ENCODE results near the gene INTS11.

INTS11 gene

DNA sequence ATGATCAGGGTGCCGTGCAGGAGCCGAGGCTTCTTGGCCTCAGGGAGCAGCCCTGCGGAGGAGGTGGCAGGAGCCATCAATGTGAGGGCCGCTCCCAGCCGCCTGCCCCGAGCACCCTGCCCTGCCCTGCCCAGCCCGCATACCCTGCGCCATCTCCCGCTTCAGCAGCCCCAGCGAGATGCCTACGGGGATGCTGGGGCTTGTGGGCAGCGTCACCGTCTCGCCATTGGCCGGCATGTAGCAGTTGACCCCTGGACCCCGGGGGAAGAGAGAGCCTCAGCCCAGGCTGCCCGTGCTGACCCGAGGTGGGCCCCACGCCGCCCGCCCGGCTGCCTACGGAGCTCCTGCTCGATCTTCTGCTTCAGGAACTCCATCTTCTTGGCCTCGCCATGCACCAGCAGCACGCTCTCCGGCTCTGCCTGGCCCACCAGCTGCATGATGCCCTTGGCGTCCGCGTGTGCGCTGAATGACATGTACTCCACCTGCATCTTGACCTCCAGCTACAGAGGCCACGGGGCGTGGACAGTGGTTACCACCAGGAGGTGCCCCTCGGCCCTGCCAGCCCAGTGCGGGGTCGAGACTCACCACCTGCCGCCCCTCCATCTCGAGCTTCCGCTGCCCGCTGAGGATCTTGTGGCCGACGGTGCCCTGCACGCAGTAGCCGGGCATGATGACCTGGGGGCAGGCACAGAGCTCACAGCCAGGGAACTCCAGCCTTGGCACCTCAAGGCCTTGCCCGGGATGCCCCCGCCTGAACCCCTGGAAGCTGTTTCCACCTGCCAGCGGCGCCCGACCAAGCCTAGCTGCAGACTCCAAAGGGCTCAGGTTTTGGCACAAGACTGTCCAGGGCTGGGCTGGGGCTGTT is 11.8 kb downstream of the INTS11 start:
- no peak for DNase-seq

DNA sequence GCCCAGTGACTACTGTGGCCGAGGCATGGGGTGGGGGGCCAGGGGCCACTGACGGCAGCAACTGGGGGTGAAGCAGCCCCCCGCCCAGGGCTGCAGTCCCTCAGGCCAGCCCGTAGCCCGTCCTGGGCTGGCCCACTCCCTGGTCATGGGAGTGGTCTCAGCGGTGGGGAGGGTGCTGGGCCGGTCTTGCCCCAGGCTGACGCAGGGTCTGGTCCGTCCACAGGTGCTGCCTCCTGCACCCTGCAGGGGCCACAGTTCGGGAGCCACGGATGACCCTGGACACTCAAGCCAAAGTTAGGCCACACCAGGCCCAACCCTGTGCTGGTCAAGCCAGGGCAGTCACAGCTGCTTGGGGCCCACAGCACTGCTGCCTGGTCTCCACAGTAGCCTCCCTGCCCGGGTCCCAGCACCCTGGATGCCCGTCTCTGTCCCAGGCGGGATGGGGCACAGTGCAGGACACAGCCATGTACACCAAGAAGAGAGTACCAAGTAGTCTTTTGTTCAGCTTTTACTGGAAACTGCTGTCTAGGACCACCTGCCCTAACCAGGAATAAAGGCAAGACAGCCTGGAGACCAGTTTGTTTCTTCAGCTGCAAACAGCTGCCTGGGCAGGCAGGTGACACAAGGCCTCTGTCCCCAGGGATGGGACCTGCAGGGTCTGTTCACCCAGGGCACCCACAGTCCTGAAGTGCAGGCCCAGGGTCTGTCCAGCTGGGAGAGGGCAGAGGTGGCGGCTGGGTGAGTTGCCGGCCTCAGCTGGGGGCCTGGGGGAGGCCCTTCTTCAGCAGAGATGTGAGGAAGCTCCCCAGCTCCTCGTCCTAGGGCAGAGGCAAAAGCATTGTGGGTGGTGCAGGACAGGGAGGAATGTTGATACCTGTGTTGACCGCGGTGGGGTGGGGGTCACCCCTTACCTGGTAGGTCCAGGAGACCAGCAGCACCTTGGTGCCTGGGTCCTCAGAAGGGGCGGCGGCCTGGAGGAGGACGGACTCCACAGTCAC is 13.1 kb downstream of the INTS11 start:
- no peak for DNase-seq

DNA sequence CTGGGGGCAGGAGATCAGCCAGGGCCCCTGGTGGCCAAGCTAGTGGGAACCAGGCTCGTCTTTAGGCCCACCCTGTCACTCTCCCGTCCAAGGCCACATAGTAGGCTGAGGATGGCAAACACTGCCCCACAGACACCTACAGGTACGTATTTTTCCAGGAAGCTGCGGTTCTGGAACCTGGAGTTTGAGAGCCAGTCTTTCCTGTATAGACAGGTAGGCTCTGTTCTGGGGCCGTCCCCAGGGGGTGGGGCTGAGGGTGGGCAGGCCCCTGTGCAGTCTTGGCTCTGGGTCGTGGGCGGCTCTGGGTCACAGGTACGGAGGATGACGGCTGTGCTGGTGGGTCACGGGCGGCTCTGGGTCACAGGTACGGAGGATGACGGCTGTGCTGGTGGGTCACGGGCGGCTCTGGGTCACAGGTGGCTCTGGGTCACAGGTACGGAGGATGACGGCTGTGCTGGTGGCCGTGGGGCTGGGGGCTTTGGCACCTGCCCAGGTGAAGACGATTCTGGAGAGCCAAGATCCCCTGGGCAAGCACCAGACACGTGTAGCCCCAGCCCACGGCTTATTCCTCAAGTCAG is 13.9 kb downstream of the INTS11 start:
- no peak for DNase-seq

DNA sequence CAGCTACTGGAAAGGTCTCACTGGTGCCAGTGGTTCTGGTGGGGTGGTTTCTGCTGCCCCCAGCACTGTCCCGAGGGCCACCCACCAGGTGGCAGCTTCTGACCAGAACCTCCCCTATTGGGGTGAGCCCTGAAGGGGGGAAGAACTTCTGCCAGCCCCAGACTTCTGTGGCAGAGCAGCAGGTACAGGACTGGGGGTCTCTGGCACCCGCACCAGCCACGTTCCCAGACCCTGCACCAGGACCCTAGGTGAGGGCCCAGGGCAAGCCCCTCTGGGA is 14.4 kb downstream of the INTS11 start:
- no peak for DNase-seq

DNA sequence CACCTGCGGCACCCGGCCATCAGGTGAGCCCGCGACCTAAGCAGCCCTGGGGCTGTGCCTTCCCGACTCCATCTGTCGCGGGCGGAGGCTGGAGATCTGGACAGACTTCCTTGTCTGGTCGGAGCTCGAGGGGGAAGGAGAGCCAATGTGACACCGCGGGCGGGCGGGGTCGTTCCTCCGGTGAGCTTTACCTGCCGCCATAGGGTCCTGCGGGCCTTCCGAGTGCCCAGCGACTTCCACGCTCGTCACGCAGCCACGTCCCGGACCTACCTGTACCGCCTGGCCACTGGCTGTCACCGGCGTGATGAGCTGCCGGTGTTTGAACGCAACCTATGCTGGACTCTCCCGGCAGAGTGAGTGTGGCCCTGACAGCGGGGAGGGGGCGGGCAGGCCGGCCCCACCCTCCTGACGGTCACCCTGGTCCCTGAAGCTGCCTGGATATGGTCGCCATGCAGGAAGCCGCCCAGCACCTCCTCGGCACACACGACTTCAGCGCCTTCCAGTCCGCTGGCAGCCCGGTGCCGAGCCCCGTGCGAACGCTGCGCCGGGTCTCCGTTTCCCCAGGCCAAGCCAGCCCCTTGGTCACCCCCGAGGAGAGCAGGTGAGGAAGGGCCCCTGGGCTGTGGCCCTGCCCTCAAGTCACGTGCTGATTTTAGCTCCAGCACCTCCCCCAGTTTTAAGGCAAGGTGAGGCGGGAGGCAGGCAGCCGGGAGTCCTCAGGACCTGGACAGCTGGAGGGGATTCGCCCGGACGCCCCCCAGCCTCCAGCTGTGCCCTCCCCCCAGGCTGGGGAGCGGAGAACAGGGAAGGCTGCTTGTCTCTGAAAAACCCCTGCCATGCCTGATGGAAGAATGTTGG is 15.0 kb downstream of the INTS11 start:
- DNase-seq = no peak

DNA sequence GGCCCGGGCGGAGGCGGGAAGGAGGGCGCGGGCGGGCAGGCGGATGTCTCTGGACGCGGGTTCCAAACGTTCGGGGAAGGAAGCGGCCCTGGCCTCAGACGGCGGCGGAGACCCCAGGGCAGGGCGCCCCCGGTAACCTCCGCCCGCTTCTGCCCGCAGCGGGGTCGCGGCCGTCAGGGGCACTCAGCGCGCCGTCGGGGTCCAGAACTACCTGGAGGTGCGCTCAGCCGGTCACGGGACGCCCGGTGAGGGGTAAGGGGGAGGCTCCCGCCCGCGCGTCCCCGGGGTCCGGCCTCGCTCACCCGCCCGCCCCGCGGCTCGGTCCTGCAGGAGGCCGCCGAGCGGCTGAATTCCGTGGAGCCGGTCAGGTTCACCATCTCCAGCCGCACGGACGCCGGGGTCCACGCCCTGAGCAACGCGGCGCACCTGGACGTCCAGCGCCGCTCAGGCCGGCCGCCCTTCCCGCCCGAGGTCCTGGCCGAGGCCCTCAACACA is 15.7 kb downstream of the INTS11 start:
- no peak for DNase-seq

DNA sequence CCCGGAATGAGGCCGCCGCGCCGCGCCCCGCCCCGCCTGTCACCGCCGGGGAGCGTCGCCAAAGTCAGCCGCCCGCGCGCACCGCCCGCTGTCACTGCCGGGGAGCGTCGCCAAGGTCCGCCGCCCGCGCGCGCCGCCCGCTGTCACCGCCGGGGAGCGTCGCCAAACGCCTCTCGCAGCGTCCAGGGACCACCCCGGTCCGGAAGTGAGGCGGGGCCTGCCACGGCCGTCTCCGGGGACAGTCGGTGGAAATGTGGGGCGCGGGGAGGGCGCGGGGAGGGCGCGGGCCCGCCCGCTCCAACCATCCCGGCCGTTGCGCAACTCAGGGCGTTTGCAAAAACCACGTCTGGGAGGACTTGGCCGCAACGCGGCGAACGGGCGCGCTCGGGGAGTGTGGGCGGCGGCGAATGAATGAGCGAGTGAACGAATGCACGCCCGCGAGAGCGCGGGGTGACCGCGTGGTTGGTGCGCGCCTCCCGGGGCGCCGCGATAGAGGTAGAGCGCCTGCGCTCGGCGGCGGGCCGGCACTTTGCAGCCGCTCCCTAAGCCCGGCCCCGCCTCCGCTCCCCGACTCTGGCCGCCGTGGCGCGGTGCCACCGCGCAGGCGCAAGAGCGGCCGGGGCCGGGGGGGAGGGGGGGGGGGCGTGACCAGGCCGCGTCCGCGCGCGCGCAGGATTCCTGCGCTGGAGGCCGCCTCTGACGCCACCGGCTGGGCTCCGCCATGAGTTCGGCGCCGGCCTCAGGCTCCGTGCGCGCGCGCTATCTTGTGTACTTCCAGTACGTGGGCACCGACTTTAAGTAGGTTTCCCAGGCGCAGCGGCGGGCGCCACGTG is 16.3 kb downstream of the INTS11 start, which contains the start of the genes ACAP3 and PUSL1:
TSS of gene ACAP3 (minus strand) at position 8 of the 833 bp plus-strand sequence. CDS start 115 bp downstream, outside the sequence.
TSS of gene PUSL1 (plus strand) at position 675 of the 833 bp plus-strand sequence. CDS start at position 722, 47 bp downstream.
- DNase-seq = peak; percentile 79

DNA sequence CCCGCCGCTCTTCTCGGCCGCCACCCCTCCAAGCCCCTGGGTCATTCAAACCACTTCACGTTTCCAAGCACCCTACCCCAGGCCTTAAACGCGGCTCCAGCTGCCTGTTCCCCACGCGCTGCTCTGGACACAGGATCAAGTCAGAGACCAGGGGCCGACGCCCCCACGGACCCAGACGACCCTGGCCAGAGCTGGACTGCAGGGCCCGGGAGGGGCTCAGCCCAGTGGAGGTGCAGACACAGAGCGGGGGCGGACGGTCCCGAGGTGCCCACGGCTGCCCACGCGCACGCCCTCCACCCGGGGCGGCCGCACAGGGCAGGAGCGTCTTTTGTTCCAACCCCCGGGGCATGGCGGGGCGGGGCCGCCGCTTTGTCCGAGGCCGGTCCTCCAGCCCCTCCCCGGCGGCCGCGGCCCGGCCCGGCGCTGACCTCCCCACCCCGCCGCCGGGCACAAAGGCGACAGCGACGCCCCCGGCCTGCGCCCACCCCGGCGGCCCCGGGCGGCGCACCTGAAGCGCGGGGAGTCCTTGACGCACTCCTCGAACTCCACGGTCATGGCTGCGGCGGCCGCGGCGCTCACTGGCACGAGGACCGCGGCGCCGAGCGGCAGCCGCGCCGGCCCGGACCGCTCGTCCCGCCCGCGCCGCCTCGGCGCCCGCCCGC is 17.1 kb downstream of the INTS11 start:
- DNase-seq = no peak

DNA sequence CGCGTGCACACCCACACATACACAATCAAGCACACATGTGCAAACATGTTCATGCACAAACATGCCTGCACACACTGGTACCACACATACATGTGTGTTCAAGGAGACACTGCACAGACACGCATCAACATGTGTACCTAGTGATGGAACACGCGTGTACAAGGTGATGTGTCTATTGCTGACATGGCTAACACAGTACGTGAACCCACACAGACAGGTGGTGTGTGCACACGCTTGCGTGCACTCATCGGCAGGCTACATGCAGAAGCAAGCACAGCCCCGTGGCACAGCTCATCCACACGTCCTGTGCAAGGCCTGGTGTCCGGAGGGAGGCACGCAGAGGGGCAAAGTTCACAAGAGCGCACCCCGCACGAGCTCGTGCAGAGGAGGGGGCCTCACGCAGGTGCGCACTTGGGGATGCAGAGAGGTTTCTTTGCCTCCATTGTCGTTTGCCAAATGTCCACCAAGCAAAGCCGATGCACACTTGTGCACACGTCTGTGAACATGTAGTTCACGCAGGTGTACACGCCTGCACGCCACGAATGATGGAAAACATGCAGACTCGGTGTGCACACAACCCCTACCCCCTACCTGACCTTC is 17.7 kb downstream of the INTS11 start:
- no peak for DNase-seq

DNA sequence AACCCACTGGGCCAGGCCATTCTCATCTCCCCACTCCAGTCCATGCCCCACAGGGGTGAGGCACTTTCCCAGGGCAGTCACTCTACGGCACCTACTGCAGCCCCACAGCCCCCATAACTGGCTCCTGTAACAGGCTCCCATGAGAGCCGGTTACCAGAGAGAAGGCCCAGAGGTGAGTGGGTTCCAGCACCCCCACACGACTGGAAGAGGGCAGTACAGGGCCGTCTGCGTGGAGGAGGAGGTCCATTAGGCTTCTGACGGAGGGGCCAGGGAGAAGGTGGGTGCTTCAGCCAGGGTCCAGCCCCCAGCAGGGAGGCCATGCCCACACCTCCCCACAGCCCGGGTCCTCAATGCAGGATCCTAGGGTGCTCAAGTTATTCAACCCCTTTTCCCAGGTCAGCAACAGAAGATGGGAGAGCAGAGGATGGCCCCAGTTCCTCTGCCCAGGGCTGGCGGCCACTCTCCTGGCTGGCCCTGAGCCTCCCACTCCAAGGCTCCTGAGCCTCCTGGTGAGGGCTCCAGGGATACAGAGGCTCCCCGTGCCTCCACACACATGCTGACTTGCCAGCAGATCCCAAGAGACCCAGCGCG is 18.3 kb downstream of the INTS11 start:
- DNase-seq = no peak

DNA sequence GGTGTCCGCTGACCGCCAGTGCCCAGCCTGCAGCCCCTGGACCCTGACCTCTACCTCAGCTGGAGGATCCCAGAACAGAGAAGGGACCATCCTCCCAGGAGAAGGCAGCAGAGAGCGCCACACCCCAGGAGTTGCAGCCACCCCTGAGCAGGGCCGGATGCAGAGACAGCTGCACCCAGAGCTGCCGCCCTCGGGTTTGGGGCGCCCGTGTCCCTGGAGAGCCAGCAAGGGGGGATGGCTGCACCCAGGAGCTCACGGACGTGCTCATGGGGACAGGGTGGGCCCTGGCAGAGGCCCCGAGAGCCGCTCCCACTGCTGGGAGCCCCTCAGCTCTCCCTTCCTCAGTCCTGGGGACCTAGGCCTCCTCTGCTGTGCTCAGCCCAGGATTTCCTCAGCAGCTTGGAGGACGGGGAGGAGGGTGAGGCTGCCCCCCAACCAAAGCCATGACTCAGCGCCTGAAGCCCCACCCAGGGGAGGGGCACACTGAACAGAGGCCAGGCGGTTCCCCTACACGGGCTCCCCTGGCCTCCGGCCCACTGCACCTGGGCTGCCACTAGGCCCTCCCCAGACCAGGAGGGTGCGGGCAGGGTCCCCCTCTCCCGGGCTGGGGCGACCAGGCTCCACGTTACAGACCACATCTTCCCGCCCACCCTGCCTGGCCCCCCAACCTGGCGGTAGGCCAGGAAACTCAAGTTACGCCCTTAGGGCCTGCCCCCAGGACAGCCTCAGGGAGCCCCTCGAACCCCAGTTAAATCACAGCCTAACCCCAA is 19.0 kb downstream of the INTS11 start:
- peak; percentile 71 for DNase-seq

DNA sequence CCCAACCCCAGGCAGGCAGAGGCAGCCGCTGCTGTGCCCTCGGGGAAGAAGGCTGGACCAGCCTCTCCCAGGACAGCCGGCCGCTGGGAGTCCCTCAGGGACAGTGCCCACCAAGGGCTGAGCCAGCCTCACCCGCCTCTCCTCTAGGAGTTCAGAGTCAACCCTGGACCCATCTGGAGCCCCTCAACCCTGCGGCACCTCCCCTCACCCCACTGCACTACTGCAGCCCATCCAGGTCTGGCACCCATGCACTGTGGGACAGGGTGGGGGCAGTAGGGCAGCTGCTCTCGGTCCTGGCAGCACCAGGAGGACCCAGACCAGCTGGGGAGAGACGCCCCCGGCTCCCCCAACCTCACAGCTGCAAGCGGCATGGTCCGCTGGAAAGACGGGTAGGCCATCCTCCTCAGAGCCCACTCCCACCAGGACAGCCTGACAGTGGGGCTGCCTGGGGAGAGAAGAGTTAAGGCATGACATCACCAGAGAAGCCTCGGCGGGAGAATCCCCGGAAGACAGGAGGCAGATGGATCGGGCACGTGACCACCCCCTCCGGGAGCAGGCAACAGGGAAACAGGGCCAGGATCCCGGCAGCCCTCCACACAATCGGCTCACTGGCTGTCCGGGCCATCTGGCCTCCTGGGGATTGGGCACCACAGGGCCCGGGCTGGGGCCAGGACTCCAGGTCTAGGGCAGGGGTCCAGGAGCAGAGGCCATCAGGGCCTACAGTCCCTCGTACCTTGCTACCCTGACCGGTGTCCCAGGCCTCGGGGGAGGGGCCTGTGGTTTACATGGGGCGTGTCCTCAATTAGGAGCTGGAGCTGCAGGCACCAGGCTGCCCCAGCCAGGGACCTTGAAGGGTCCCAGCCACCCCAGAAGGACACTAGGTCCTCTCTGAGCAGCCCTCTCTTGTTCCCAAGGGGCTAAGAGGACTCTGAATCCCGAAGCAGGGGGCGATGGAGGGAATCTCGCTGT is 19.8 kb downstream of the INTS11 start:
- no peak for DNase-seq

DNA sequence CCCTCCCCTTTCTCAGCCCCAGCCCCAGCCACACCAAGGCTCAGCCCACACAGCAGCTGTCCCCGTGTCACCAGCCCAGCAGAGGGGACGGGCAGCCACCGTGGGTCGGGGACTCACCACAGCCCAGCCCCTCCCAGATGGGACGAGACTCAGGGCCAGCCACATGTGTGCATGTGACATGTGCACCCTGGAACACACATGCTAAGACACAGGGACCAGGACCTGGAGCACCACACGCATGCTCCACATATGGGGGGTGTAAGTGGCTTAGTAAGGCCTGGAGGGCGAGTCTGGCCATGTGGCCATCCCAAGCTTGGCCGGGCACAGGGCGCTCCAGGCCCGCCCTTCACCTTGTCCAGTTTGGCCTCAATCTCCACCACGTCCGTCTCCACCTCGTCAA is 20.7 kb downstream of the INTS11 start:
- DNase-seq = no peak

DNA sequence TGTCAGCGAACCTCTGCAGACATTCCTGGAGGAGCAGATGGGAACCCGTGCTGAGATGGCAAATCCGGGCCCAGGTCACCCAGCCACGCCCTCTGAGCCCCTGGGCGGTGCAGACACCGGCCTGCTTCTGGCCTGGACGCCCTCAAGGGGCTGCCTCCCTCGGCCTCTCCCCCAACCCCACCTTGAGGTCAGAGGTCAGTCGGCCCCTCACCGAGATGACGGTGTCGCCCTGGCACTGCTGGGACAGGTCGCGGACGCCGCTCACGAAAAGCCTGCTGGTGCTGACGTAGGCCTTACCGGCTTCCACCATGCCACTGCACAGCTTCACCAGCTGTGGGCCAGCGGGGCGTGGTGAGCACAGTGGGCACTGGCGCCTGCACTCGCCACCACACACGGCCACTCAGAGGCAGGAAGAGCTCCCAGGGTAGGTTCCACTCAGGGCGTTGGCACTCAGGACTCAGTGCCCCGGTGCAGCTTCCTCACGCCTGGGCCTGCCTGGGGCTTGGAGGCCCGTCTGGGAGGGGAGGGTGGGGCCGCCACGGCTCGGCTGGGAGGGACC is 21.4 kb downstream of the INTS11 start:
- DNase-seq = no peak

DNA sequence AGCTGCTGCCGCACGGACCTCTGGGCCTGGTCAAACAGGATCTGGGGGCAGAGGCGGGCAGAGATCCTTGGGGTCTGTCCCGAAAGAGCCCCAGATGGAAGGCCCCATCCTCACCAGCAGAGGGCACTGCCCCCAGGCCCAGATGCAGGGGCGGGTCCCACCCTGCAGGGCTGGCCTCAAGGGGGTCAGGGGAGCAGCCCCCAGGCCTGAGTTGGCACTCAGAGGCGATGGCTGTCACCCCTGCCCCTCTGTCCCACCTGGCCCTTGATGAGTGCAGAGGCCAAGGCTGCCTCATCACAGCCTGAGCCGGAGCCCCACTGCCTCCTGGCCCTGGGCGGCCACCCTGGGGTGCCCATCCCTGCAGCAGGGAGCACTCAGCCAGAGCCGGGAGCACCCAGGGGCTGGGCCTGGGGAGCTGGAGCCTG is 22.4 kb downstream of the INTS11 start:
- no peak for DNase-seq

DNA sequence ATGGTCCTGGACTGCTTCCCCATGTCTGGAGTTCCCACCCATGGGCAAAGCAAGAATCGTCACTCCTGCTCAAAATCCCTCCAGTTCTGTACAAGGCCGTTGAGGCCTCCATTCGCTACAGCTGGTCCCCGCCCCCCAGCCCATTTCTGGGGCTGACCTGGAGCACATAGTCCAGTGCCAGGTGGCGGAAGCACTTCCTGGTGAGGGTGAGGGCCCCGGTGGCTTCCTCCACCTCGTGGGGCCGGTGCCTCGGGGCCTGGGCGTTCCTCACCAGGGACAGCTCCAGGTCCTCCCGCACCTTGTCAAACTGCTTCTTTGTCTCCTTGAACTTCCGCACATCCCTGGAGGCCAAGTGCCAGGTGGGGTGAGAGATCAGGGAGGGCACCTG is 24.1 kb downstream of the INTS11 start:
- DNase-seq = no peak

DNA sequence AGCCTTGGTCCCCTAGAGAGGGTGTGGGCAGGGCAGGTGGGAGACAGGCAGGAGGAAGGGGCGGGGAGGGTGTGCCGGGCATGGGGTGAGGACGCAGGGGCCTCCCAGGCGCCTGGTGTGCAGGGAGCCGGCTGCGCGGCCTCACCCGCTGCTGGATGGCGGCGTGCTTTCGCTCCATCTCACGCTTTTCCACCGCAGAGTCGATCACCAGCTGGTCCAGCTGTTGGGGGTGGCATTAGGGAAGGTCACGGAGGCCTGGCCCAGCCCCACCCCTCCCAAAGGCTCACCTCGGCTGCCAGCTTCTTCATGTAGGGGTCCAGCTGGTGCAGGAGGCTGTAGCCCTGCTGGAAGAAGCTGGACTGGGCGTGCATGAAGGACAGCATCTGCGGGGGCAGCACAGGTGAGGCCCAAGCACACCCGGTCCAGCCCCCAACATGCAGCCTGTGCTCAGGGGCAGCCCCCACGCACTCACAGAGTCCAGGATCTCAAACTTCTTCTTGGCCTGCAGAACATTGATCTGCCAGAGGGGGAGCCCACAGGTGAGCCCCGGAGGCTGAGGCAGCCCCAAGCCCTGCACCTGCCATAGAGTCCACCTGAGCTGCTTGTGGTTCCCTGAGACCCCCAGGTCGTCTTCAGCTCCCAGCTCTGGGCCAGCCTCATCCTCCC is 24.6 kb downstream of the INTS11 start:
- DNase-seq = no peak

Measured in GF-D8 (cell line).